Upper lobe of right lung (tissue), 1 donor: ENCODE measurements around the gene GID4. TPM values are rescaled to one million over a fixed set of nuclear protein-coding genes. Genes with fewer than 3 reads are reported as not detected.

Experiments
- ATAC-seq: fragments of 200-7000 bp; cut with Tn5 transposase; one replicate; pipeline ENCODE4 v1.9.1; 2020; ENCODE audit warnings: mild to moderate bottlenecking, moderate library complexity
- DNase-seq: peaks from one replicate; pipeline ENCODE4 v3.0.0-alpha.2; 2020
- H3K27ac ChIP-seq: fragments of 200-600 bp; one replicate; pipeline ENCODE4 v1.8.0; 2022
- H3K27me3 ChIP-seq: fragments of 200-600 bp; one replicate; pipeline ENCODE4 v1.8.0; 2022; ENCODE audit warnings: mild to moderate bottlenecking
- H3K36me3 ChIP-seq: fragments of 200-600 bp; one replicate; pipeline ENCODE4 v1.8.0; 2022
- H3K4me1 ChIP-seq: fragments of 200-600 bp; one replicate; pipeline ENCODE4 v1.8.0; 2022
- H3K4me3 ChIP-seq: fragments of 200-600 bp; one replicate; pipeline ENCODE4 v1.8.0; 2022; ENCODE audit warnings: mild to moderate bottlenecking
- H3K9me3 ChIP-seq: fragments of 200-600 bp; one replicate; pipeline ENCODE4 v1.8.0; 2022
- CTCF ChIP-seq: fragments of 200-600 bp; IDR thresholded peaks from one replicate; pipeline ENCODE4 v1.8.0; 2022; ENCODE audit warnings: antibody characterized with exemption
- intact Hi-C: fragments of 100-400 bp; cut with DNase I; formaldehyde crosslinking; loops from one replicate; pipeline ENCODE4 v1.11.0; 2022
- total RNA-seq: library from RNA; stranded (reverse); fragmentation: NEBNext Ultra II Directional; extraction: Animal tissue kit (Norgen Biotek cat#: 25700); gene quantifications from one replicate; pipeline ENCODE4 v1.2.1, GENCODE V29; 2021
- donor health status: DM: no; HTN: yes; CAD: no; lungs with severe emphysema.

GID4 gene
- total RNA-seq, 1 donor from 2014 or later, result 11.6 TPM

GRCh38 chr17:18116078-18116477 is 76.9 kb downstream of the GID4 start:
- no peaks in the 10 kb centered on the region for H3K9me3 ChIP-seq
- H3K36me3 ChIP-seq, result no peaks in the 10 kb centered on the region
- no peak for TF ChIP-seq CTCF
- DNase-seq (no peak), ATAC-seq (no peak)
- no peak overlapping the region for H3K27ac ChIP-seq
- no peak overlapping the region for H3K4me3 ChIP-seq
- H3K4me1 ChIP-seq, result no peaks in the 10 kb centered on the region
- intact Hi-C loops, result no loop called here
- no peaks in the 10 kb centered on the region for H3K27me3 ChIP-seq

GRCh38 chr17:18117533-18117932 is 78.3 kb downstream of the GID4 start:
- no peak for TF ChIP-seq CTCF
- Histone ChIP-seq H3K9me3 (no peaks in the 10 kb centered on the region), H3K27me3 (no peaks in the 10 kb centered on the region), H3K36me3 (no peaks in the 10 kb centered on the region), H3K27ac (no peak overlapping the region), H3K4me3 (no peak overlapping the region), H3K4me1 (no peaks in the 10 kb centered on the region)
- intact Hi-C loops, result no loop called here
- ATAC-seq, result no peak
- DNase-seq, result no peak

Other genes starting within 250 kb of the GID4 start
- 80.8 TPM for gene SREBF1, start 202.4 kb upstream of the GID4 start, total RNA-seq
- gene TOM1L2, start 67.0 kb upstream of the GID4 start, total RNA-seq, result 76.7 TPM
- gene DRC3, start 66.5 kb upstream of the GID4 start, total RNA-seq, result 3.3 TPM
- gene ATPAF2, start 240 bp upstream of the GID4 start, total RNA-seq, result 26.3 TPM
- 35.1 TPM for gene DRG2, start 48.5 kb downstream of the GID4 start, total RNA-seq
- 2.8 TPM for gene MYO15A, start 69.3 kb downstream of the GID4 start, total RNA-seq
- gene ALKBH5, start 144.4 kb downstream of the GID4 start, total RNA-seq, result 99.1 TPM
- gene LLGL1, start 186.2 kb downstream of the GID4 start, total RNA-seq, result 11.7 TPM
- 295 TPM for gene FLII, start 219.3 kb downstream of the GID4 start, total RNA-seq
- gene MIEF2, start 221.3 kb downstream of the GID4 start, total RNA-seq, result 12.0 TPM